CD4-positive, alpha-beta T cell treated with Interleukin-15 for 4 hours (primary cell): ENCODE results near the gene TIMM44.
"Not testable (repeated sequence)": the region's sequence is repeated elsewhere in the genome, so short reads cannot be mapped to it uniquely, and the experiment has no call there.

Experiments used
- DNase-seq: peaks from one replicate; pipeline ENCODE4 v3.0.0-alpha.2; 2020; ENCODE audit warnings: low spot score

TIMM44 gene

DNA sequence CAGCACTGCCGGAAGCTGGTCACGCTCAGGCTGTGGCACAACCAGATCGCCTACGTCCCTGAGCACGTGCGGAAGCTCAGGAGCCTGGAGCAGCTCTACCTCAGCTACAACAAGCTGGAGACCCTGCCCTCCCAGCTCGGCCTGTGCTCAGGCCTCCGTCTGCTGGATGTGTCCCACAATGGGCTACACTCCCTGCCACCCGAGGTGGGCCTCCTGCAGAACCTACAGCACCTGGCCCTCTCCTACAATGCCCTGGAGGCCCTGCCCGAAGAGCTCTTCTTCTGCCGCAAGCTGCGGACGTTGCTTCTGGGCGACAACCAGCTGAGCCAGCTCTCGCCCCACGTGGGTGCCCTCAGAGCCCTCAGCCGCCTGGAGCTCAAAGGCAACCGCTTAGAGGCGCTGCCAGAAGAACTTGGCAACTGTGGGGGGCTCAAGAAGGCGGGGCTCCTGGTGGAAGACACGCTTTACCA is 43.0 kb downstream of the TIMM44 start:
- no peak for DNase-seq

DNA sequence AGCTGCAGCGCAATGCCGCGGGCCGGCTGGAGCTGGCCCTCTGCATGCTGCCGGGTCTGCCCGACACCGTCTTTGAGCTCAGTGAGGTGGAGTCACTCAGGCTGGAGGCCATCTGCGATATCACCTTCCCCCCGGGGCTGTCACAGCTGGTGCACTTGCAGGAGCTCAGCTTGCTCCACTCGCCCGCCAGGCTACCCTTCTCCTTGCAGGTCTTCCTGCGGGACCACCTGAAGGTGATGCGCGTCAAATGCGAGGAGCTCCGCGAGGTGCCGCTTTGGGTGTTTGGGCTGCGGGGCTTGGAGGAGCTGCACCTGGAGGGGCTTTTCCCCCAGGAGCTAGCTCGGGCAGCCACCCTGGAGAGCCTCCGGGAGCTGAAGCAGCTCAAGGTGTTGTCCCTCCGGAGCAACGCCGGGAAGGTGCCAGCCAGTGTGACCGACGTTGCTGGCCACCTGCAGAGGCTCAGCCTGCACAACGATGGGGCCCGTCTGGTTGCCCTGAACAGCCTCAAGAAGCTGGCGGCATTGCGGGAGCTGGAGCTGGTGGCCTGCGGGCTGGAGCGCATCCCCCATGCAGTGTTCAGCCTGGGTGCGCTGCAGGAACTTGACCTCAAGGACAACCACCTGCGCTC is 43.6 kb downstream of the TIMM44 start:
- no peak for DNase-seq

DNA sequence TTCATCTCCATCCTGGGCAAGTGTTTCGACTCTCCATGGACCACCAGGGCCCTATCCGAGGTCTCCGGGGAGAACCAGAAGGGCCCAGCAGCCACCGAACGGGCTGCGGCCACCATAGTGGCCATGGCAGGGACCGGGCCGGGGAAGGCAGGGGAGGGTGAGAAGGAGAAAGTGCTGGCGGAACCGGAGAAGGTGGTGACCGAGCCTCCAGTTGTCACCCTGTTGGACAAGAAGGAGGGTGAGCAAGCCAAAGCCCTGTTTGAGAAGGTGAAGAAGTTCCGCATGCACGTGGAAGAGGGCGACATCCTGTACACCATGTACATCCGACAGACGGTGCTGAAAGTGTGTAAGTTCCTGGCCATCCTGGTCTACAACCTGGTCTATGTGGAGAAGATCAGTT is 44.5 kb downstream of the TIMM44 start:
- DNase-seq, result no peak

GRCh38 chr19:7897292-7897691 is 46.2 kb downstream of the TIMM44 start:
- no peak for DNase-seq

DNA sequence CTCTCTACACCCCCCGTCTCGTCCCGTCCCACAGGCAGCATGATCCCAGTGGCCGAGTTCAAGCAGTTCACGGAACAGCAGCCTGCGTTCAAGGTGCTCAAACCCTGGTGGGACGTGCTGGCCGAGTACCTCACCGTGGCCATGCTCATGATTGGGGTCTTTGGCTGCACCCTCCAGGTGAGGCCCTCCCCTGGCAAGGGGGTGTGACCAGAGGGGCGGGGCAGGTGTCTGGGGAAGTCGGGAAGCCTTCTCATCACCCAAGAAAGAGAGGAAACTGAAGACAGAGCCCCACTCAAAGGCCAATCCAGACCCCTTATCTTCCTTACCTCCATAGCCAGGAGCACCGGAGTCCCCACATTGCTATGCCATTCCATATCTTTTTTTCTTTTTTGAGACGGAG is 47.9 kb downstream of the TIMM44 start:
- DNase-seq, result no peak

DNA sequence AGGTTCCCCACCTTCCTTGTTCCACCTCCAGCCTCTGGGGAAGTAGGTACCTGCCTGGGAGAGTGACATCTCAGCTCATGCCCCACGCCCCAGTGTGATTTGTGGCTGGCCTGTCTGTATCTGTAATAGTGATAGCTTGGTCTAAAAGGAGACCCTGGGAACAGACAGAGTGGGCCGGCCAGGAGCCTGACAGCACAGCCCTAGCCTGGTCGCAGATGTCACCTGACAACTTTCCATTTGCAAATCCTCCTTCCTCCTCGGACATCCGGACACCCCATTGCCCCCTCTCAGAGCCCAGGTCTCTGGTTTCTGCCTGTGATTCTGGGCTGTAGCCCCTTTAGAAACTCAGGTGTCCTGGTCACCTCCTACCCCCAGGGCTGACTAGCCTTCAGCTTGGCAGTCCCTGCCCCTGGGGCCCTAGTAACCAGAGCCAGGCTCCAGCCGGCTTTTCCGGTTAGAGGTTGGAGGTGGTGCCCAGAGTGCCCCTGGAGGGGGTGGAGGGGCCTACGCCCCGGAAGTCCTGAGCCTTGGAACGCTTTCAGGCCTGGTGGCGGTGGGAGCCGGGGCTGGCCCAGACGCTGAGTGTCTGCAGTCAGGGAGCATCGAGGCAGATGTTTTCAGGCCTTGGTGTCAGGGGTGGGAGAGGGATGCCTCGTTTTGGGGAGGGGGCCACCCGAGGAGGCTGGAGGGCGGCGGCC is 48.7 kb downstream of the TIMM44 start:
- no peak for DNase-seq

- DNase-seq, result not testable (repeated sequence)
Measured at GRCh38 chr19:7893362-7894101, 49.9 kb downstream of the TIMM44 start.

DNA sequence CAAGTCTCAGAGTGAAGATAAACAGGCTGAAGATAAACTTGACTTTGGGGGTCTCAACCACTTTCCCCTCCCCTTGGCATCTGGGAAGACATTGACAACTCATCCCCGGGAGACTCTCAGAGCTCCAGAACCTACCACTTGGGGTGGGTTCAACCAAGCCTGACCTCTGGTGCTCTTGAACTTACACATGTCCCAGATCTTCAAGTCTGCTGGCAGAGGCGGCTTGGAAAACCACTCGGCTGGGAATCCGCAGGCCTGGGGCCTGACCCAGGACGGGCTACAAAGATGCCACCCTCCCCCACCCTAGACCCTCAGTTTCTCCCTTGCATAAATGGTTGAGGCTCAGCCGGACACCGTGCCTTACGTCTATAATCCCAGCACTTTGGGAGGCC is 54.6 kb downstream of the TIMM44 start:
- no peak for DNase-seq

DNA sequence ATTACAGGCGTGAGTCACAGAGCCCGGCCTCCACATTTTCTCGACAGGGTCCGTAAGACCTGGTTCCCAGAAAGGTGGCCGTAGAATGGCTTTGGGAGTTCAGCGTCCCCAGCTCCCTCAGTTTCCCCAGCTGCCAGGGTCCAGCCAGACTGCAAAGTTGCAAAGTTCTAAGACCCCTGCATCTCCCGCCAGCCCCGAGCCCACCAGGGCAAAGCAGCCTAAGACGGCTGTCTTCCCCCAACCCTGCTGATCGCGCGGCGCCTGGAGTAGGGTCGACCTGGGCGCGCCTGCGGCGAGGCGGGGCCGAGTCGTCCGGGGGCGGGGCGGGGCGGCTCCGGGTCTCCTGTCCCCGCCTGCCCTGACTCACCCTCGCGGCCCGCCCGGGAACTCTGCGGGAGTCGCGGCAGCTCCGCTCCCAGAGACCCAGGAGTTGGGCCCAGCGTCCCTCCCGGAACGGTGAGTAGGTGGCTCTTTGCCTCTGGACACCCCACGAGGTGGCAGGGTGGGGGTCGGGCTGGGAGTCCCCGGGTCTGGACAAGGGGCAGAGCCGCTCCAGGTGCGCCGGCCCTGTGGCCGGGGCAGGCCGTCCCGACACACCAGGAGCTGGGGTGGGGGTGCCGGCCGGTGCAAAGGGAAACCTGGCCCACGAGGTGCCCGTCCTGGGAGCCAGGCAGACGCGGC is 55.2 kb downstream of the TIMM44 start, which contains the start of gene LRRC8E:
LRRC8E (plus strand) TSS at position 366 of the 681 bp plus-strand sequence. CDS start 7,094 bp downstream, outside the sequence.
- DNase-seq, result no peak

DNA sequence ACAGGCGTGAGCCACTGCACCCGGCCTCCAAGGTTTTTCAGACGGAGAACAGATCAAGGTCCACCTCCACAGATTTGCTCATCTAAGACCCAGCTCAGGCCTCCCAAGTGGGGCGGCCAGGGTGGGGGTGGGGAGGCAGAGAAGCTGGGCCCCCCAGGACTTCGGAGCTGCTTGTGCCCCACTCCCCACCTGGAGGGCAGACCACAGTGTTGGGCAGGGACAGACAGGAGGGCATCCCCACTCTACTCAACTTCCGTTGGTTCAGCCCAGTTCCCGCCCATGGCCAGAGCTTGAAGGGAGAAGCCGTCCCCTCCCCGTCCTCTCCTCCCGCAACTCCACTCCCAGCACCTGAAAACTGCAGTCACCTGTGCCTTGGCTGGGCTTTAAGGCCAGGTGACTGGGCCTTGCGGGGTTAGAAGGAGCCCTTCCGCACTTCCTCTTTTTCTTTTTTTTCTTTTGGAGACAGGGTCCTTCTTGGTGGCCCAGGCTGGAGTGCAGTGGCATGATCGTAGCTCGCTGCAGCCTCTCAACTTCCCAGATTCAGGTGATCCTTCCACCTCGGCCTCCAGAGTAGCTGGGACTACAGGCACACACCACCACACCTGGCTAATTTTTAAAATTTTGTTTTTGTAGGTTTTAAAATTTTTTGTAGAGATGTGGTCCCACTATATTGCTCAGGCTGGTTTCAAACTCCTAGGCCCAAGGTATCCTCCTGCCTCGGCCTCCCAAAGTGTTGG is 55.9 kb downstream of the TIMM44 start:
- DNase-seq, result no peak

DNA sequence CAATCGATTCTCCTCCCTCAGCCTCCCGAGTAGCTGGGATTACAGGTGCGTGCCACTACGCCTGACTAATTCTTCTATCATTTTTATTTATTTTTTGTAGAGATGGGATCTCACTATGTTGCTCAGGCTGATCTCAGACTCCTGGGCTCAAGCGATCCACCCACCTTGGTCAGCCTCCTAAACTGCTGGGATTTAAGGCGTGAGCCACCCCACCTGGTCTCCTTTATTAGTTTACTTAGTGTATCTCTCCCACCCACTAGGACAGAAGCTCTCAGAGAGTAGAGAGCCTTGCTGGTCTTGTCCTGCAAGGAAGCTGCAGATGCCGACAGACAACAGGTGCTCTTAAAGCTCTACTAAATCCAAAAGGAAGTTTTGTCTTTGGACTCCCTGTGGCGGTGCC is 57.6 kb downstream of the TIMM44 start:
- no peak for DNase-seq

DNA sequence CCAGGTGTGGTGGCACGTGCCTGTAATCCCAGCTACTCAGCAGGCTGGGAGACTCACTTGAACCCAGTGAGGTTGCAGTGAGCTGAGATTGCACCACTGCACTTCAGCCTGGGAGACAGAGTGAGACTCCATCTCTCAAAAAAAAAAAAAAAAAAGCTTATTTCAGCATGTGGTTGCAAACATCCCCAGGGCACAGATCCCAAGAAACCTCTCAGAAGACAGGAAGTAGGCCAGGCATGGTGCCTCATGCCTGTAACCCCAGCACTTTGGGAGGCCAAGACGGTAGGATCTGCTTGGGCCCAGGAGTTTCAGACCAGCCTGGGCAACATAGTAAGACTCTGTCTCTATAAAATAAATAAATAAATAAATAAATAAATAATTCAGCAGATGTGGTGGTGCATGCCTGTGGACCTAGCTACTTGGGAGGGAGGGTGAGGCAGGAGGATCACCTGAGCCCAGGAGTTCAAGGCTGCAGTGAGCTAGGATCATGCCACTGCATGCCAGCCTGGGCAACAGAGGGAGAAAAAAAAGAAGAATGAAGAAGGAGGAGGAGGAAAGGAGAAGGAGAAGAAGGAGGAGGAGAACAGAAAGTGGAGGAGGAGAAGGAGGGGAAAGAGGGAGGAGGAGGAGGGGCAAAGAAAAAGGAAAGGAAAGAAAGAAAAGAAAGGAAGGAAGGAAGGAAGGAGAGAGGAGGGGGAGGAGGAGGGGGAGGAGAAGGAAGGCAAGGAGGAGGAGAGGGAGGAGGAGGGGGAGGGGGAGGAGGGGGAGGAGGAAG is 59.5 kb downstream of the TIMM44 start:
- DNase-seq, result no peak

- no peak for DNase-seq
Measured at GRCh38 chr19:7883105-7883504, 60.4 kb downstream of the TIMM44 start.

- DNase-seq, result no peak
Measured at GRCh38 chr19:7881910-7882309, 61.6 kb downstream of the TIMM44 start.

GRCh38 chr19:7879836-7880235 is 63.6 kb downstream of the TIMM44 start:
- no peak for DNase-seq

GRCh38 chr19:7879111-7879807 is 64.2 kb downstream of the TIMM44 start:
- DNase-seq, result no peak

DNA sequence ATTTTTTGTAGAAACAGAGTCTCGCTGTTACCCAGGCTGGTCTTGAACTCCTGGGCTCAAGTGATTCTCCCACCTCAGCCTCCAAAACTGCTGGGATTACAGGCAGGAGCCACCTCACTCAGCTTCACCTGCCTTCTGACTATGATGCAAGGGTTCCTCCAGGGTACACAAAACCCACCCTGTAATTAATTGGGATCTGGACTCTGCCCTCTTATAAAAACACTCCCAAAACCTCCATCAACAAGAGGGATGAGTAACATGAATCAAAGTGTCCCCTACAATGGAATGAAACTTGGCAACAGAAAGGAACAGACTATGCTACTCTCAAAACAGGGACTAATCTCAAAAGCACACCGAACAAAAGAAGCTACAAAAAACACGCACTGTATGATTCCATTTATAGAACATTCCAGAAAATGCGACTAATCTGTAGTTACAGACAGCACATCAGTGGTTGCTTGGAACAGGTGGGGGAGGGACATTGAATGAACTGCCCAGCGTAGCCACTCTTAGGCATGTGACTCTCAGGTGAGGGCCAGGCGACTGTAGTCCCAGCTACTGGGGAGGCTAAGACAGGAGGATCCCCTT is 66.1 kb downstream of the TIMM44 start:
- no peak for DNase-seq
